Right lobe of liver (tissue), 6 donors: ENCODE measurements around the gene IRGC. TPM values are rescaled to one million over a fixed set of nuclear protein-coding genes. Genes with fewer than 3 reads are reported as not detected.

Experiments used
- ATAC-seq, 4 donors: fragments of 200-7000 bp; cut with Tn5 transposase; one replicate each; pipeline ENCODE4 v1.9.1; 2020; ENCODE audit warnings: mild to moderate bottlenecking in 4 of 4, moderate library complexity in 4 of 4
- DNase-seq, 3 donors: peaks; one replicate each; pipeline ENCODE4 v3.0.0-alpha.2; 2020
- H3K27ac ChIP-seq, 3 donors: fragments of 200-600 bp; one replicate each; pipeline ENCODE4 v1.8.0; 2022
- H3K27me3 ChIP-seq, 2 donors: fragments of 200-600 bp; one replicate each; pipeline ENCODE4 v1.8.0; 2022
- H3K36me3 ChIP-seq, 4 donors: fragments of 200-600 bp; sonication (generic) in 1 of 4; one replicate each; pipeline versions ENCODE4 v1.5.1 to v1.8.0; 2017 to 2022; ENCODE audit warnings: control low read depth in 1 of 4
- H3K4me1 ChIP-seq, 4 donors: fragments of 200-600 bp; sonication (generic) in 1 of 4; one replicate each; pipeline versions ENCODE4 v1.5.1 to v1.8.0; 2017 to 2022; ENCODE audit warnings: control low read depth in 1 of 4
- H3K4me3 ChIP-seq, 3 donors: fragments of 200-600 bp; one replicate each; pipeline ENCODE4 v1.8.0; 2022
- H3K9me3 ChIP-seq, 4 donors: fragments of 200-600 bp; sonication (generic) in 1 of 4; one replicate each; pipeline versions ENCODE4 v1.5.1 to v1.8.0; 2017 to 2022; ENCODE audit warnings: control low read depth in 1 of 4
- CTCF ChIP-seq, 4 donors: fragments of 200-600 bp in 3 of 4; fragments of 450-650 bp in 1 of 4; IDR thresholded peaks; one replicate each; pipeline versions ENCODE4 v1.5.1 to v1.8.0; 2016 to 2022; ENCODE audit warnings: antibody characterized with exemption in 4 of 4, mild to moderate bottlenecking in 2 of 4
- POLR2A ChIP-seq: fragments of 450-650 bp; IDR thresholded peaks from one replicate; pipeline ENCODE4 v1.6.1; 2017; ENCODE audit warnings: antibody characterized with exemption, mild to moderate bottlenecking
- WGBS: methylation state at CpG from one replicate; pipeline ENCODE4 v1.1.6; 2018; ENCODE audit warnings: low coverage, low lambda C conversion rate; ENCODE audit not compliant: insufficient coverage; ENCODE audit errors: missing lambda C conversion rate; 5-methylcytosine and 5-hydroxymethylcytosine counted together
- intact Hi-C, 2 donors: fragments of 100-400 bp; cut with DNase I; formaldehyde crosslinking; loops; one replicate each; pipeline versions ENCODE4 v1.11.2 to v1.14.1; 2022
- total RNA-seq, 6 experiments: library from RNA; depleted of rRNA in 2 of 6; stranded (reverse); fragments of >200 nt in 2 of 6; fragmentation: NEBNext Ultra II Directional in 3 of 6; extraction: Animal tissue kit (Norgen Biotek cat#: 25700) in 3 of 6; gene quantifications; one replicate each; pipeline versions ENCODE4 v1.1.0 to v1.2.4, GENCODE V29; 2016 to 2023
- donor health status: DM: no; HTN: yes; CAD: no.
- donor health status: DM: no; HTN: no; CAD: no.
- donor health status: DM: no; HTN: no; CAD: no.
- donor health status: DM: no; HTN: yes; CAD: no.
- donor health status: DM: no; HTN: yes; CAD: no.

IRGC gene
- total RNA-seq, 6 experiments from 2014 or later, result not detected

GRCh38 chr19:43707158-43707712, 8.6 kb upstream of the IRGC start:
- no peak for ATAC-seq
- no peaks in the 10 kb centered on the region for H3K4me1 ChIP-seq
- no peak for TF ChIP-seq CTCF (IDR thresholded peaks at IDR 0.05)
- 64% methylated on average over 12 of the region's 13 CpGs for WGBS
- intact Hi-C loops, result no loop called here
- DNase-seq, result no peak
- H3K4me3 ChIP-seq, result no peak overlapping the region
- H3K36me3 ChIP-seq, result no peaks in the 10 kb centered on the region
- no peak overlapping the region for H3K27ac ChIP-seq
- H3K27me3 ChIP-seq, result no peaks in the 10 kb centered on the region
- H3K9me3 ChIP-seq, result no peaks in the 10 kb centered on the region

GRCh38 chr19:43708716-43709115, 7.2 kb upstream of the IRGC start:
- no peak overlapping the region for H3K27ac ChIP-seq
- no peak overlapping the region for H3K4me3 ChIP-seq
- H3K36me3 ChIP-seq, result no peaks in the 10 kb centered on the region
- DNase-seq (no peak), ATAC-seq (no peak)
- TF ChIP-seq CTCF (IDR thresholded peaks at IDR 0.05) (no peak), POLR2A (no peak)
- no peaks in the 10 kb centered on the region for H3K4me1 ChIP-seq
- intact Hi-C loops, result no loop called here
- H3K27me3 ChIP-seq, result no peaks in the 10 kb centered on the region
- WGBS, result 29% methylated on average over 2 of the region's 2 CpGs
- H3K9me3 ChIP-seq, result no peaks in the 10 kb centered on the region

GRCh38 chr19:43711751-43712355, 4.0 kb upstream of the IRGC start:
- WGBS, result 71% methylated on average over 12 of the region's 12 CpGs
- H3K4me1 ChIP-seq, result no peaks in the 10 kb centered on the region
- H3K4me3 ChIP-seq, result no peak overlapping the region
- intact Hi-C loops, result no loop called here
- H3K9me3 ChIP-seq, result no peaks in the 10 kb centered on the region
- DNase-seq (no peak), ATAC-seq (no peak)
- H3K27ac ChIP-seq, result no peak overlapping the region
- no peaks in the 10 kb centered on the region for H3K27me3 ChIP-seq
- TF ChIP-seq CTCF (IDR thresholded peaks at IDR 0.05) (no peak), POLR2A (no peak)
- H3K36me3 ChIP-seq, result no peaks in the 10 kb centered on the region

GRCh38 chr19:43713208-43713607, 2.7 kb upstream of the IRGC start:
- H3K36me3 ChIP-seq, result no peaks in the 10 kb centered on the region
- no peaks in the 10 kb centered on the region for H3K27me3 ChIP-seq
- H3K27ac ChIP-seq, result no peak overlapping the region
- ATAC-seq (no peak), DNase-seq (no peak)
- TF ChIP-seq CTCF (IDR thresholded peaks at IDR 0.05) (no peak), POLR2A (no peak)
- no peaks in the 10 kb centered on the region for H3K4me1 ChIP-seq
- H3K9me3 ChIP-seq, result no peaks in the 10 kb centered on the region
- WGBS, result 54% methylated on average over 2 of the region's 3 CpGs
- intact Hi-C loops, result no loop called here
- H3K4me3 ChIP-seq, result no peak overlapping the region
